ENCODE data around the gene BICD1.
"Not testable (repeated sequence)": the region's sequence is repeated elsewhere in the genome, so short reads cannot be mapped to it uniquely, and the experiment has no call there.

DNA sequence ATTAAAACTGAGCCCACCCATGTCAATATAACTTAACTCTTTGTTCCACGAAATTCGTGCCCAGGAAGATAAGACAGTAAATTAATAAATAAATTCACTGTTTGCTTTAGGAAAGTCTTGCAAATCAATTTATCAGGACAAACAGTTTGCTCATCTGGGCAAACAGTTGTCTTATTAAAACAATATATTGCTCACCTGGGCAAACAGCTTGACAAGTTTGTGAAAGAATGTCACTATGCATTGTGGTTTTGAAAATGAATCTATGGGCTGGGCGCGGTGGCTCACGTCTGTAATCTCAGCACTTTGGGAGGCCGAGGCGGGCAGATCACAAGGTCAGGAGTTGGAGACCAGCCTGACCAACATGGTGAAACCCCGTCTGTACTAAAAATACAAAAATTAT is 80.5 kb downstream of the BICD1 start:
- not testable (repeated sequence) for TF ChIP-seq POLR2A (IDR thresholded peaks at IDR 0.05; ENCODE audit: low read depth, low read length); EZH2 (IDR thresholded peaks at IDR 0.05; ENCODE audit: borderline replicate concordance, low read depth, low read length, severe bottlenecking); POLR2AphosphoS5 (IDR thresholded peaks at IDR 0.05; ENCODE audit: insufficient read depth, low read depth, low read length); JUN (IDR thresholded peaks at IDR 0.05; ENCODE audit: borderline replicate concordance, insufficient read depth, insufficient read length, low read depth); GATA2 (IDR thresholded peaks at IDR 0.05; ENCODE audit: insufficient read depth, insufficient read length, low read depth, low read length); FOS (IDR thresholded peaks at IDR 0.05; ENCODE audit: borderline replicate concordance, insufficient read depth, low read length)
- TF ChIP-seq, protein P1, sequence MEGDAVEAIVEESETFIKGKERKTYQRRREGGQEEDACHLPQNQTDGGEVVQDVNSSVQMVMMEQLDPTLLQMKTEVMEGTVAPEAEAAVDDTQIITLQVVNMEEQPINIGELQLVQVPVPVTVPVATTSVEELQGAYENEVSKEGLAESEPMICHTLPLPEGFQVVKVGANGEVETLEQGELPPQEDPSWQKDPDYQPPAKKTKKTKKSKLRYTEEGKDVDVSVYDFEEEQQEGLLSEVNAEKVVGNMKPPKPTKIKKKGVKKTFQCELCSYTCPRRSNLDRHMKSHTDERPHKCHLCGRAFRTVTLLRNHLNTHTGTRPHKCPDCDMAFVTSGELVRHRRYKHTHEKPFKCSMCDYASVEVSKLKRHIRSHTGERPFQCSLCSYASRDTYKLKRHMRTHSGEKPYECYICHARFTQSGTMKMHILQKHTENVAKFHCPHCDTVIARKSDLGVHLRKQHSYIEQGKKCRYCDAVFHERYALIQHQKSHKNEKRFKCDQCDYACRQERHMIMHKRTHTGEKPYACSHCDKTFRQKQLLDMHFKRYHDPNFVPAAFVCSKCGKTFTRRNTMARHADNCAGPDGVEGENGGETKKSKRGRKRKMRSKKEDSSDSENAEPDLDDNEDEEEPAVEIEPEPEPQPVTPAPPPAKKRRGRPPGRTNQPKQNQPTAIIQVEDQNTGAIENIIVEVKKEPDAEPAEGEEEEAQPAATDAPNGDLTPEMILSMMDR (IDR thresholded peaks at IDR 0.05; ENCODE audit: extremely low read depth in 1 of 2, insufficient read depth in 1 of 2, low read depth in 1 of 2, low read length in 2 of 2) = not testable (repeated sequence)
- TF ChIP-seq, protein P2, sequence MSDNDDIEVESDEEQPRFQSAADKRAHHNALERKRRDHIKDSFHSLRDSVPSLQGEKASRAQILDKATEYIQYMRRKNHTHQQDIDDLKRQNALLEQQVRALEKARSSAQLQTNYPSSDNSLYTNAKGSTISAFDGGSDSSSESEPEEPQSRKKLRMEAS (IDR thresholded peaks at IDR 0.05; ENCODE audit: insufficient read depth, insufficient read length) = not testable (repeated sequence)
